NCI-H2196 treated with DMSO at 0.1 percent for 48 hours (cell line): ENCODE data around the gene CEBPA.

Experiments
- DNase-seq: peaks from one replicate; lab custom pipeline; 2025; ENCODE audit not compliant: unreplicated experiment; lab: John Stamatoyannopoulos, UW

CEBPA gene

GRCh38 chr19:33289261-33289660 lies 13.1 kb downstream of the CEBPA start:
- no peak for DNase-seq

GRCh38 chr19:33288666-33289065 lies 13.7 kb downstream of the CEBPA start:
- no peak for DNase-seq

GRCh38 chr19:33287927-33288326 lies 14.4 kb downstream of the CEBPA start:
- DNase-seq, result no peak

DNA sequence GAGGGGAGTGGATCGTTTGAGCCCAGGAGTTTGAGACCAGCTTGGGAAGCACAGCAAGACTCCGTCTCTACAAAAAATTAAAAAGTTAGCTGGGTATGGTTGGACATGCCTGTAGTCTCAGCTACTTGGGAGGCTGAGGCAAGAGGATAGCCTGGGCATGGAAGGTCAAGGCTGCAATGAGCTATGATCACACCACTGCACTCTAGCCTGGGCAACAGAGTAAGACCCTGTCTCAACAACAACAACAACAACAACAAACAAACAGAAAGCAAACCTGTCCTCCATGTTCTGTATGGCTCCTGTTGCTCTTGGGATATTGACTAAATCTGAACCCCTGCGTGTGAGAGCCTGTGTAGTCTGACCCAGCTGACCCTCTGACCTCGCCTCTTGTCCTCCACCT lies 14.9 kb downstream of the CEBPA start:
- no peak for DNase-seq

DNA sequence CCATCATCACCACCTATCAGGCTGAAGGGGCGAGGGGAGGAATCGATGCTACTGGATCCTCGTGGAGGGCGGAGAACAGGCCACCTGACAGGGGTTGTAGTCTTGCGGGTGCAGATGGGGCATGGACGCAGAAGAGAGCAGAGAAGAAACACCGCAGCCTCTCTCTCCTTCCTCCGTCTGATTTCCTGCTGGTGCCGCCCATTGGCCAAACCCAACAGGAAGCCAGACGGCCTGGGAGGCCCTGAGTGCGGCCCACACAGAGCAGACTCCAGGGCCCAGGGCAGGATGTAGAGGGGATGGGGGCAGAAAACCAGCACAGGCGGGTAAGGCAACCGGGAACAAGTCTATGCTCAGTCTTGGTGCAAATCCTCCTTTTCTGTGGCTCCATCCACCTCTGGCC lies 15.4 kb downstream of the CEBPA start:
- DNase-seq, result no peak

DNA sequence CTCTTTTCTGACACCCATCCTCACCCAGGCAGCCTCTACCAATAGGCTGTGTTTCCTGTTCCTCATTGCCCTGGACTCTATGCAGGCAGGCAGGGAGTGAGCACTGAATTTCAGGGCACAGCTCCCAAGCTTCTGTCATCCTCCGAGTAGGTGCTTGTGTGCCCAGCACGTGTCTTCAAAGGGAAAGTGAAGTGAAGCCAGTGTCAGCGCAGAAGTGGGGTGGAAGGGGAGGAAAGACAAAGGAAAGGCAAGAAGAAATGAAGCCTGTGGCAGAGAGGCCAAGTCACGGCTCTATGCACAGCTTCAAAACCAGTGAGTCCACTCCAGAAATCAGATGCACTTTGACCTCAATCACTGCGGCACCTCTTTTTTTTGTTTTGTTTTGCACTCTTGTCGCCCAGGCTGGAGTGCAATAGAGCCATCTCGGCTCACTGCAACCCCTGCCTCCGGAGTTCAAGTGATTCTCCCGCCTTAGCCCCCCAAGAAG lies 16.9 kb downstream of the CEBPA start:
- no peak for DNase-seq

GRCh38 chr19:33284756-33285155 lies 17.6 kb downstream of the CEBPA start:
- DNase-seq, result no peak

GRCh38 chr19:33284146-33284643 lies 18.1 kb downstream of the CEBPA start:
- DNase-seq, result no peak

DNA sequence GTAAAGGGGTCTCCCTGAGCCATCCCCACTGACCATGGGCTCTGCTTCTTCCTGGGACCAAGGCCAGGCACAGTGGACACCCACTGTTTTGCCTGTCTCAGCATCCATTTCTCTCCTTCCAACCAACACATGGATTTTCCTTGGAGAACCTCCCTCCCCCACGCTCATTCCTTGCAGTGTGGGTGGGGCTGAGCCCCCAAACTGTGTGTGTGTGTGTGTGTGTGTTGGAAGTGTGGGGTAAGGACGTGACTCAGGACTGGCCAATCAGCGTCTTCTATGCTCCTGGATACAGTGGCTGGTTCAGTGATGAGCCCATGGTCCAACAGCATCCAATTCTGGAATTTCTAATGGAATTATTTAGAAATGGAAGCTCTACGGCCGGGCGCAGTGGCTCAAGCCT lies 18.7 kb downstream of the CEBPA start:
- DNase-seq, result no peak

DNA sequence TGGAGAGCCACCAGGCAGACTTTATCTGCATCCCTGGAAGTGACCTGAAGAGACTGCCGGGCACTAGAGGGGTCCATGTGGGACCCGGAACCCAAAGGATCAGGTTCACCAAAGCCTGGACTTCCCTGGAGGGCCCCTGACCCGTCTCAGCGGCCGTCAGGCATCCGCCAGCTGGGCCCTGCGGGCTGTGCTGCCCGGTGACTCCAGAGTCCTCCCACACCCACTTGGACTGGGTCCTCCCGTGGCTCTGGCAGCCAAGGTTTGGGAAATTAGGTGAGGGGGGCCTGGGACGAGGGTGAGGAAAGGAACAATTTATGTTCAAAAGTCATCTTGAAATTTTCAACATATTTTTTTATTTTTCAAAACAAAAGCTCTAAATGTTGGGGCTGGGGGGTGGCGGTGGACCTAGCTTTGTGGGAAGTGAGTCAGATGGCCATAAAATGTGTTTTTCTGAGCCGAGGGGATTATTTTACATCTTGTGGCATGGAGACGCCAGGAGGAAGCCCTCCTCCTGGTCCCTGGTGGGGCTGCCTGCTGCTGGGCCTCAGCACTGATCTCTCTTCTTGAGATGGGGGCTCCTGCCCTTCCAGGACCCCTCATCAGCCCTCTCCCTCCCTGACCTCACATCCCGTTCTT lies 20.2 kb downstream of the CEBPA start:
- no peak for DNase-seq

GRCh38 chr19:33281296-33281926 lies 20.9 kb downstream of the CEBPA start:
- no peak for DNase-seq

- no peak for DNase-seq
Observed at GRCh38 chr19:33280351-33280921, 21.9 kb downstream of the CEBPA start.

DNA sequence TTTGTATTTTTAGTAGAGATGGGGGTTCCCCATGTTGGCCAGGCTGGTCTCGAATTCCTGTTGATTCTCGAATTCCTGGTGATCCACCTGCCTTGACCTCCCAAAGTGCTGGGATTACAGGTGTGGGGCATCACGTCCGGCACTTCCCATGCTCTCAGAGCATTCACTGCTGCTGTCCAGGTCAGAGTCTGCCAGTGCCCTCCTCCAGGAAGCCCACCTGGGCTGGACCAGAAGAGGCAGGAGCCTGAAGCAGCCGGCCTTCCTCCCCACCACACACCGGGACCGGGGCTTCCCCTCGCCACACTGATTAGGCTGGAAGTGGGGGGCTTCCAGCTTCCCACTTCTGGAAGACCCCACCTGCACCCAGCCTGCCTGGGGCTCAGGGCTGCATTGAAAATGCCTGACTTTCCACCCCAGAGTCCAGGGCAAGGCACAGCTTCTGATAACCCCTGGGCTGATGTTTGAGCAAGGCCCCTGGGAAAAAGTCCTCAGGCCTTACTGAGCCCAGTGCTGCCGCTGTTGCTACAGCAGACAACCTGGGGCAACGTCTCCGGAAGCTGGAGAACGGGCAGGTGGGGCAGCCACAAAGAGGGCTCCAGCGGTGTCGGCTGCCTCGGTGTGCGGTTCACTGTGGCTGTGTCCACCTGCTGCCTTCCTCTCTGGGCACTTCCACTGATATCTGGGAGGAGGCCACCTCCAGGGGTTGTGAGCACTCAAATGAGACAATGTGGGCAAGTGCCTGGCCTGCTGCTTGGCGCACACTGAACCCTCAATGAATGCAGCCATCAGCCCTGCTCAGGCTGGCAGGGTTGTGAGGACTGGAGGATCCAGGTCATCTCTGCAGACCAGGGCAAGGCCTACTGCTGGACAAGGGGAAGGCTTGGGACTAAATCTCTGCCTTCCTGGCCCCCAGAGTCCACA lies 22.6 kb downstream of the CEBPA start:
- DNase-seq, result no peak

GRCh38 chr19:33278403-33279269 lies 23.7 kb downstream of the CEBPA start:
- no peak for DNase-seq

DNA sequence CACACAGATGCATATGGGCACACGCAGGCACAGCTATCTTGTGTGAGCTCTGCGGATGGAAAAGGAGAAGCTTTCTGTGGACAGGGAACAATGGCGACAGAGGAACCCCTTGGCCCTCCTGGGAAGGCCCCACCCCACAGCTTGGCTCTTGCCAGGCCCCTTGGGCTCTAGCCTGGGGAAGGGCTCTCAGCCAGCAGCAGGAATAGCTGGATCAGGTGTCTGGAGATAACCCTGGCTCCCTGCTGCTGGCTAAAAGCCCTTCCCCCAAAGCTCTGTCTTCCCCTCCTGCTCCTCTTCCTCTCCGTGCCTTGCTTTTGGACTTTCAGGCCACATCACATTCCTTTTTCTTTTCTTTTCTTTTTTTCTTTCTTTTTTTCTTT lies 24.3 kb downstream of the CEBPA start:
- no peak for DNase-seq

- no peak for DNase-seq
Observed at GRCh38 chr19:33277434-33277833, 24.9 kb downstream of the CEBPA start.

- DNase-seq, result no peak
Observed at GRCh38 chr19:33275933-33276619, 26.3 kb downstream of the CEBPA start.

DNA sequence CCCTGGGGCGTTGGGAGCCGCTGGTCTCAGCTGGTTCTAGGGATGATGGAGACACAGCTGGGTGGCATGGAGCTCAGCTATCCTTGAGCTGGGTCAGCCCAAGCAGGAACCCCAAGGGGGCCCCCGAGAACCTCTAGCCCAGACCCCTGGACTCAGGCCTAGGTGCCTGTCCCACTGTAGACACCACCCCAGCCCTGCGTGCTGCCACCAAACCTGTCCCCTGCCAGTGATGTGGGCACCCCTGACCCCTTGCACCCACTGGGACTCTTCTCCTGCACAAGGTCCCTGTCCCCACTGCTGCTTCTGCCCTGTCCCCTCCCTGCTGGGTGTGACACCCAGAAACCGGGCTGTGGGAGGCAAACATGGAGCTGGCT lies 26.8 kb downstream of the CEBPA start:
- no peak for DNase-seq

DNA sequence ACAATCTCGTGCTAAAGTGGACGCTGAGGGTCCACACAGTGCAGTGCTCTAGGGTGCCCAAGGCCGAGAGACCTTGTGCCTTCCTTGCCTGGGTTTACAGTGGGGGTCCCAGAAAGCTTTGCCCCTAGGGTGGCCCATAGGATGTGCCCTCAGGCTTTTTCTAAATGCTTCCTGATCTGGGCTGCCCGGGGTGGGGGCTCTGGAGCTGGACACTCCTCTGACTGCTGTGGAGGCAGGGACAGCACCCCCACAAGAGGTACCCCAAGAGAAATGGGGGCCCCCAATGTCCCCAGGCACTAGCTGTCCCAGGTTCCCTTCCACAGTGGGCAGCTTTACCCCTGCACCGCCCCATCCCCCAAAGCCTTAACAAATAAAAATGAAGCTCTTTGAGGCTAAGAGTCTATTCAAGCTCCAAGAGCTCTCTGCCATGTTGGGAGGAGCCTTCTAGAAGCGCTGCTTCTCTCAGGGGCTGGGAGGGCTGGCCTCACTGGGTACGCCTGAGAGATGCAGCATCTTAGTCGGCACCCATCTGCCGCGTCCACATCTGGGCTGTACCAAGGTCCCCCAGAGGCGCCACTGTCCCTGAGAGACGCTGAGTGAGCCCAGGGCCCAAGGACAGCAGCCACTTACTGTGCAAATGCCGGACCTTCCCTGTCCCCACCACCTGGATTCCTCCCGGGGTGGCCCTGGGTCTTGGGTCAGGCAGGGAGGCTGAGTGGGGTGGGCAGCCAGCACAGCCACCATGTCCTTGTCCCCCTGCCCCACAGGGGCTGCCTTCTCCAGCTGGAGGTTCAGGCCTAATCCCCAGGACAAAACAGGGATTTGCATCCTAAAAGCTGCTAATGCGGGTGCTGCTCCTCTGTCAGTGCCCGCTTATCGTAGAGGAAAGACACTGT lies 27.4 kb downstream of the CEBPA start:
- DNase-seq, result no peak
